SHP77 treated with DMSO at 0.1 percent for 48 hours (cell line): ENCODE measurements around the gene STRN4.
A peak's percentile ranks its signal among the peaks of the same experiment; 100 is the strongest.

Source experiments
- DNase-seq: peaks from one replicate; lab custom pipeline; 2025; lab: John Stamatoyannopoulos, UW

The STRN4 gene

DNA sequence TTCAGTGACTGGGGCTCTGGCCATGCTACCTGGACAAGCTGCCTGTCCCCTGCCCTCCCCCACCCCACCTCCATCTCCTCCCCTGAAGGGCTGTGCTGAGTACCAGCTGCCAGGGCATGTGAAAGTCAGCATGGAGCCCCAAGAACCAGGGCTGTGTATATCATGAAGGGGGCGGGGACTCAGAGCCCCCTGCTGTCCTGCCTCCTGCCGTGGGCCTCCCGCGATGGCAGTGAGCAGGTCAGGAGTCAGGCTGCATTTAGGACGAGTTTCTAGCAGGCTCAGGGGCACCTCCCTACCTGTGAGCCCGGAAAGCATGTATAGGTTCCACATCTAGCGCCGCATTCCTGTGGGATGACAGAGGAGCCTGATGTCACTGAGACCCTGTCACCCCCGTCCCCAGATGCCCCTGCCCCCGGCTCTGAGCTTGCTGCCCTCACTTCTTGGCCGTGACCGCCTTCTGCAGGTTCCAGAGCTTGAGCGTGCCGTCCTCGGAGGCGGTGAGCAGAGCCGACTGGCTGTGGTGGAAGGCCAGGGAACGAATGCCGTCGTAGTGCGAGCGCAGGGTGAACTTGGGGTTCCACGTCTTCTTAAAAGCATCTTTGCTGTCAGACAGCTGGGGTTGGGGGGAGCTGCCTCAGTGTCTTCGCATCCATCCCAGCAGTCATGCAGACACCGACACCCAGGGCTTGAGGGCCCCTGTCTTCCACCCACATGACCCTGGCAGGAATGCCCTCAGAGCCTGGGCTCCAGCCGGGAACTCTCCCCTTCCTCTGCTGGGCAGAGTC is 21.0 kb downstream of the STRN4 start:
- DNase-seq, result no peak

DNA sequence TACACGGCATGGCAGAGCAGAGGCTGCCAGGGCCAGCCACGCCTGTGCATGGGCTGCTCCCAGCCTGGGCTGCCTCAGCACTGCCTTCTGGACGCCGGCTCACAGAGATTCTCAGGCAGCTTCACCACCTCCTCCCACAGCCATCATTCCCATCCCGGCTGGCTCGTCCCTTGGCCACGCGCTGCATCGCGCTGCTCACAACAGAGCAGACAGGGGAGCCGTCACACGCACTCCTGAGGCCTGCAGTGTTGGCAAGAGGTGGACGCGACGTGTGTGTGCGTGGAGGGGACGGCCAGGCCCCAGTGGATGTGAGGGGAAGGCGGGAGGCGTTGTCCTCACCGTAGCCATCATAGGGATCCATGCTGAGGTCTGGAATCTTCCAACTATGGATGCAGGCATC is 21.8 kb downstream of the STRN4 start:
- DNase-seq, result no peak

DNA sequence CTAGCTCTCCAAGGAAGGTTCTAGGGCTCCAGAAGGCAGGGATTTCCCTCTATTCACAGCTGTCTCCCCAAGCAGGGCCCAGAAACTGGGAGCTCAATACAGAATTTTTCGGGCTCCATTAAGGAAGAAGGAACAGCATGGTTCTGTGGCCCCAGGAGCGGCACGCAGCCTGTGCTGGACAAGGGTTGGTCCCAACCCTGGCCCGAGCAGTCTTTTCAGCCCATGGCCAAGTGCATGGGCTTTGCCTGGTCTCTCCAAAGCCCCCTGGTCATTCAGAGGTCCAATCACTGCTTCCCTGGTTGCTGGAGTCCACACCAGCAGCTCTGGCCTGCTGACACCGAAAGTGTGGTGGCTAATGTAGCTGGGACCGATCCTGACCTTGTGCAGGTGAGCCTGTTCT is 22.8 kb downstream of the STRN4 start:
- no peak for DNase-seq

- no peak for DNase-seq
These were observed 23.2 kb downstream of the STRN4 start for GRCh38 chr19:46723023-46723461.

DNA sequence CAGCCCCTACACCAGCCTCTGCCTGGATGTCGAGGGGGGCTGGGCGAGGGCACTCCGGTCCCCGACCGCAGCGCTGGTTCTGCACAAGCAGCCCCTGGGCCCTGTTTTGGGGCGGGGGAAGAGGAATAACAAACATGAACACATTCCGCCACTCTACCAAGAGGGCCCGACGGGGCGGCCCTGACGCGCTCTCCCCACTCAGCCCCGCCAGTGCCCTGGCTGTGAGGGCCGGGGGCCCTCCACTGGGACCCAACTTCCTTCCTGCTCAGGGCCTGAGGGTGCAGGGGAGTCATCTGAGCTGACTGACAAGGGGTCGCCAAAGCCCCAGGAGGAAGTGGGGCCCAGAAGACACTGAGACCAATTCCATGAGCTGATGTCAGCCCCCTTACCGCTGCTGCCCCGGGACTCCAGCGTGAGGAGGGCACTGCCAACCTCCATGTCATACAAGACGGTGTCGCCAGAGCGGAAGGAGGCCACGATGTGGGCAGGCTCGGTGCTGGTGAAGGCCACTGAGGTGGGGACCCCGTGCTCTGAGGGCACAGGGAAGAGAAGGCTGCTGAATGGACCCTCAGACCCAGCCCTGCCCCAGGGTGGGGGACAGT is 23.7 kb downstream of the STRN4 start:
- no peak for DNase-seq

DNA sequence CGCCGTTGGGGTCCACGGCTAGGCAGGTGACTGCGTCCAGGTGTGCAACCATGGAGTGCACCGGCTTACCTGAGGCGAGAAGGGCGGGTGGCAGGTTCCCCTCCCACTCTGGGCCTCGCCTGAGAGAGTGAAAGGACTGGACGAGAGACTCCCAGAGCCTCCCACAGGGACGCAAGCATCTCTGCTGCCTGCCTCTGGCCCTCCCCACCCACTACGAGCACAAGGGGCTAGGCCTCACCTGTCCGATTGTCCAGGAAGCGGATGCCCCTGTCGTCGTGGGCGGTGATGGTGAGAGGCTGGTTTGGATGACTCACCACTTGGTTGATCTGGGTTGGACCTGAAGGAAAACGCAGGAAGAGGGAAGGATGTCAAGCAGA is 24.3 kb downstream of the STRN4 start:
- no peak for DNase-seq

GRCh38 chr19:46721269-46722003 is 24.8 kb downstream of the STRN4 start:
- DNase-seq, result no peak

- DNase-seq, result no peak
These were observed 25.6 kb downstream of the STRN4 start for GRCh38 chr19:46720503-46721239.

DNA sequence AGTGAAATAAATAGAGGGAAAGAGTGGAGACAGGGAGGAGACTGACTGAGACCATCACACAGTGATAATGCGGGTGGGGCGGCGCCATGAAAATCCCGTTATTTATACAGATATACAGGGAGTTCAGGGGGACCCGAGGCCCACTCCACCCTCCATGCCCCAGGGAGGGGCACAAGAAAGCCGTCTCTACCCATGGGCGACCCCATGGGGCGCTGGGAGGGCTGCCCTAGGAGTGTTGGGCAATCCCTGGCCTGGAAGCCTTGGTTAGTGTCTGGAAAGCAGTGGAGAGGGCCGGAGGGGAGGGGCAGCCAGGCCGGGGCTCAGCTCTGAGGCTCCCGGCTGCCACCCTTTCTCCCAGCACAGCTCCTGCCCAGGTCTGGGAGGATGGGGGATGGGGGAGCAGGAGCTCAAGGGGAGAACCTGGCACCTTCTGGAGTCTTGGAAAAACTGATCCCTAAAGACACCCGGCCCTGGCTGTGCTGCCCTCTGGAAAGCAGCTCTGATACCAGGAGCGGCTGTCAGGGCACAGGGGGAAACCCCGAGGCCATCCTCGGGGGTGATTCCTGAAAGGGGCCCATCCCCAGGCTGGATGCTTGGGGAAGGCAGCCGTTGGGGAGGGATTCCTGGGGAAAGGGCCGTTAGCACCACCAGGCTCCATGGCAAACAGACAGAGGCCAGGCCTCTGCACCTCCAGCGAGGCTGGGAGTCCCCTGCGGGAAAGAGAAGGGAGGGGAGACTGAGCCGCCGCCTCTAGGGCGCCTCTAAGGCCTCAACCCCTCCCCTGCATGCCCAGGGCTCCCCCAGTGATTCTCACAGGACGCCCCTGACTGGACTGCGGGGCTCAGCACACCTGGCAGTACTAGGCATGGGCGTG is 26.4 kb downstream of the STRN4 start:
- no peak for DNase-seq

GRCh38 chr19:46718934-46719622 is 27.2 kb downstream of the STRN4 start:
- DNase-seq, result no peak

DNA sequence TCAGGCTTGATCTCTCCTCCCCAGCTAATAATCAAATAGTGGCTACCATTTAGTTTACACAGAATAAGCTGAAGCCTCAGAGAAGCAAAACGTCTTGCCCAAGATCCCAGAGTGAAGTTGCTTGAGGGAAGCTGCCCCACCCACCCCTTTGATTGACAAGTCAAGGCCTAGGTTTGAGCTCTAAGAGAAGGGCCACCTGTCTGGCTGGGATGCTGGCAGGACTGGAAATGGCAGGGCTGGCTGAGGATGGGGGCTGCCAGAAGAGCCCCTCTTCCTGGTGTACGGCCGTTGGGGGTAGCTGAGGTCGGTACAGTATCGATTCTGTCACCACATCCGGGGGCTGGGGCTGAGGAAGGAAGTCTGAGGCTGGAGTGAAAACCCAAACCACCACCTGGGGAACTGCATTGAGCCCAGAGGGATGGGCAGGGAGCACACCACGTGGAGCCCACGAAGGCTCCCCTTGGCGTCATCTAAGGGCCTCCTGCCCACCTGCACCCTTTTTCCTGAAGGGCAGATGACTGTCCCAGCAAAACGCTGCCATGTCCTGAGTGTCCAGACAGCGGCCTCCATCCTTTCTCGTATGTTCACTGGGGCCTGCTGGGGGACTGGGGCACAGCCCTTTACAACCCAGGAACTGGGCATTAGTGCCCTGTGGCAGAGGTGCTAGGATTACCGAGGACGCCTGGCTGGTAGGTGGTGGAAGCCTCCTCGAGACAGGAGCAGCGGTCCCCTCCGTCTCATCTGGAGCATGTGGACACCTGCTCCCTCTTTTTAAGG is 27.9 kb downstream of the STRN4 start:
- no peak for DNase-seq

DNA sequence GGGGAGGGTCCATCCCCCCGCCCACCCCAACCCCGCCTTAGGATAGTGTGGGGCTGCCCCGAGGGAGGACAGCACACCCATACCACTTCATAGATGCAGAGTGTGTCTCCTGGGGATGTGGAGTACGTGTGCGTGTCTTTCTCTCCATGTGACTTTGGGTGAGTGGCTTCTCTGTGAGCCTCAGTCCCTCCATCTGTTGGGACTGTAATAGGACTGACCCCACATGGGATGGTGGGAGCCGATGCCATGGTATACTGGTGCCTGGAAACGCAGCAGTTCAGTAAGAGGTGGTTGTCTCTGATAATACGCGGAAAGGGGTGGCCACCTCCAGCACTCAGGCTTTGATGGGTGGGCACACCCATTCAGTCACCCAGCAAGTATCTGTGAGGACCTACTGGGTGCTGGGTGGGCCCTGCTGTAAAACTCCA is 28.5 kb downstream of the STRN4 start:
- DNase-seq, result no peak

GRCh38 chr19:46717034-46717715 is 29.1 kb downstream of the STRN4 start, which contains the start of gene PRKD2:
Gene PRKD2 (minus strand): TSS chr19:46717114. CDS start chr19:46716370, 744 bp downstream.
- peak; percentile 4 for DNase-seq

DNA sequence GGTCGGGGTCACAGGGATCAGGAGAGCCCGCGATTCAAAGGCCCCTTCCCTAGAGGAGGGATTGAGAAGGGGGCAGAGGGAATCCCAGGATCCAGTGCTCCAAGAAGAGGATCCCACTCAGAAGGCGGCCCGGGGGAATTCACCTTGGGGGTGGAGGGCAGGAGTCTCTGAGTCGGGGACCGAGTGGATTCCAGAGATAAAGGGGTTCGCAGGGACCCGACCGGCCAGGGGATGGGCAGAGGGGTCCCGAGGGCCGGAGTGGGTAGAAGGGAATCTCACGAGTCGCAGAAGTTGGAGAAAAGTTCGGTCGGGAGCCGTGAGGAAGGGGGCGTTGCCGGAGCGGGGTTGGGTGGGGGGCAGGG is 29.6 kb downstream of the STRN4 start:
- DNase-seq, result no peak

DNA sequence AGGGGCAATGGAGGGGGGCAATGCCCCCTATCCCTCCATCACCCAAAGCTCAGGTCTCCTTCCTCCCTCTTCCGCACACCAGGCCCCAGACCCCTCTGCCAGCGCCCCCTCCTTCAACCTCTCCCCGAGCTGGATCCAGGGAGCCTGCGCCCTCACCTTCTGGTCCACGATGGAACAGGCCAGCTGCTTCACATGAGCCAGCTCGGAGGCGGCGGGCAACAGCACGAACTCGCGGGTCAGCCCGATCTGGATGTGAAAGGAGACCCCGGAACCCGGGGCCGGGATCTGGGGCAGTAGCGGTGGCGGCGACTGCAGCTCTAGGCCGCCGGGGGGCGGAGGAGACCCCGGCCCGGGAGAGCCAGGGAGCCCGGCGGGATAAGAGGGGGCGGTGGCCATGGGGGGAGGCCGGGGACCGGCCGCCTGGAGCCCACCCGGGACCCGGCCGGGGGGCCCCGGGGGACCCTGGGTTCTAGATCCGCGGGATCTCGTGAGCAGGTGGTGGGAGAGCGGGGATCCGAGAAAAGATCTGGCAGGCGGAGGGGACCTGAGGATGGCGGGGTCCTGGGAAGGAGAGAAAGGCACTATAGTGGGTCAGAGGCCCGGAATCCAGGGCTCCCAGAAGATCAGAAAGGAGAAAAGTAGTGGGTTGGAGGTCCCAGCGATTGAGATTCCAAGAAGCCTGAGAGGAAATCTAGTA is 30.1 kb downstream of the STRN4 start:
- no peak for DNase-seq

GRCh38 chr19:46715620-46715974 is 30.7 kb downstream of the STRN4 start:
- DNase-seq, result no peak

GRCh38 chr19:46714444-46715106 is 31.7 kb downstream of the STRN4 start:
- DNase-seq, result no peak

DNA sequence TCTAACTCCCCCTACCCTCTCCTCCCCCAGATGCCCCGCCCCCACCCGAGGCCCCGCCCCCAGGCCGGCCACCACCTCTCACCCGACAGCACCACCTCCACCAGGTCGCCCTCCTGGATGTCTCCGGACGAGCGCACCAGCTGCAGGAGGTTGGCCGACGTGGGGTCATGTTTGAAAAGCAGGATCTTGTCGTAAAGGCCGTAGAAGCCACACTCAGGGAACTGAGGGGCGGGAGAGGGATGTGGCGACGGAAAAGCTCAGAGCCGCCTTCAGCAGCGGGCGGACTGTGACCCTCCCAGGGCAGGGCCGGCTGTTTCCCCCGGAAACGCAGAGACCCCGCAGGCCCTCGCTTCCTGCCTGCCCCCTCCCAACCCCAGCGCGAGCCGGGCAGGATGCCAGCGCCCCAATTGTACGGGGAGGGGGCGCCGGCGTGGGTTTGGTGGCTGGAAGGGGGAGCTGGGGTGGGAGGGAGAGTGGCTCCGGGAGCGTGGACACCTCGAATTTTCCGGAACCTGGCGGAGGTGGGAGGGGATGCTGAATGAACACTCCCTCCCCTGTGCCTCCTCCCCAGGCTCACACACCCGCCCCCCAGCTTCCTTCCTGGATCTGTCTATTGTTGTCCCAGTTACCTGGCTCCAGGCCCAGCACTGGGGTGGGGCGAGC is 32.3 kb downstream of the STRN4 start:
- peak; percentile 39 for DNase-seq
